ENCODE measurements around the gene TNRC6A.
"Not testable (repeated sequence)": the region's sequence is repeated elsewhere in the genome, so short reads cannot be mapped to it uniquely, and the experiment has no call there.

The TNRC6A gene

GRCh38 chr16:24781256-24781655 is 51.8 kb downstream of the TNRC6A start:
- H3K27ac Mint-ChIP-seq, result no peak overlapping the region
- H3K36me3 Mint-ChIP-seq, result peaks cover 36% of the 10 kb centered on the region
- H3K27me3 Mint-ChIP-seq, result no peaks in the 10 kb centered on the region
- ATAC-seq (ENCODE audit: low read depth) (no peak), DNase-seq (ENCODE audit: low spot score in 2 of 2) (no peak)
- H3K4me1 Mint-ChIP-seq, result no peaks in the 10 kb centered on the region
- no peaks in the 10 kb centered on the region for H3K9me3 Mint-ChIP-seq
- no peak overlapping the region for H3K4me3 Mint-ChIP-seq

- H3K4me3 Mint-ChIP-seq, result no peak overlapping the region
- ATAC-seq (ENCODE audit: low read depth), result no peak
- H3K36me3 Mint-ChIP-seq, result peaks cover 28% of the 10 kb centered on the region
- H3K4me1 Mint-ChIP-seq, result no peaks in the 10 kb centered on the region
- peak overlapping the region; percentile 68 for H3K27ac Mint-ChIP-seq
- no peaks in the 10 kb centered on the region for H3K27me3 Mint-ChIP-seq
- no peak for DNase-seq (ENCODE audit: low spot score in 2 of 2)
- H3K9me3 Mint-ChIP-seq, result no peaks in the 10 kb centered on the region
Measured at GRCh38 chr16:24784121-24784520, 54.7 kb downstream of the TNRC6A start.

GRCh38 chr16:24789881-24790280 is 60.4 kb downstream of the TNRC6A start:
- Mint-ChIP-seq H3K4me3 (no peak overlapping the region), H3K4me1 (peaks cover 2% of the 10 kb centered on the region), H3K27me3 (no peaks in the 10 kb centered on the region), H3K36me3 (peaks cover 25% of the 10 kb centered on the region), H3K27ac (no peak overlapping the region), H3K9me3 (no peaks in the 10 kb centered on the region)
- ATAC-seq (ENCODE audit: low read depth) (no peak), DNase-seq (ENCODE audit: low spot score in 2 of 2) (no peak)

- Mint-ChIP-seq H3K27ac (no peak overlapping the region), H3K9me3 (no peaks in the 10 kb centered on the region), H3K4me3 (no peak overlapping the region), H3K27me3 (no peaks in the 10 kb centered on the region), H3K36me3 (peaks cover 53% of the 10 kb centered on the region), H3K4me1 (no peaks in the 10 kb centered on the region)
- DNase-seq (ENCODE audit: low spot score in 2 of 2), result no peak
- no peak for ATAC-seq (ENCODE audit: low read depth)
Measured at GRCh38 chr16:24800586-24800985, 71.1 kb downstream of the TNRC6A start.

- no peaks in the 10 kb centered on the region for H3K27me3 Mint-ChIP-seq
- H3K27ac Mint-ChIP-seq, result peak overlapping the region; percentile 51
- H3K36me3 Mint-ChIP-seq, result peaks cover 56% of the 10 kb centered on the region
- H3K9me3 Mint-ChIP-seq, result no peaks in the 10 kb centered on the region
- DNase-seq (ENCODE audit: low spot score in 2 of 2), result no peak
- no peak overlapping the region for H3K4me3 Mint-ChIP-seq
- no peak for ATAC-seq (ENCODE audit: low read depth)
- H3K4me1 Mint-ChIP-seq, result no peaks in the 10 kb centered on the region
Measured at GRCh38 chr16:24801761-24802302, 72.4 kb downstream of the TNRC6A start.

- Mint-ChIP-seq H3K27ac (peak overlapping the region; percentile 49), H3K27me3 (no peaks in the 10 kb centered on the region), H3K9me3 (no peaks in the 10 kb centered on the region), H3K4me3 (no peak overlapping the region), H3K4me1 (no peaks in the 10 kb centered on the region), H3K36me3 (peaks cover 49% of the 10 kb centered on the region)
- DNase-seq (ENCODE audit: low spot score in 2 of 2), result no peak
- no peak for ATAC-seq (ENCODE audit: low read depth)
Measured at GRCh38 chr16:24805484-24805883, 76.0 kb downstream of the TNRC6A start.

GRCh38 chr16:24807301-24807700 is 77.8 kb downstream of the TNRC6A start:
- H3K4me3 Mint-ChIP-seq, result no peak overlapping the region

GRCh38 chr16:24810951-24811843 is 81.7 kb downstream of the TNRC6A start:
- no peak overlapping the region for H3K4me3 Mint-ChIP-seq
- no peak for DNase-seq (ENCODE audit: low spot score in 2 of 2)
- H3K9me3 Mint-ChIP-seq, result no peaks in the 10 kb centered on the region
- ATAC-seq (ENCODE audit: low read depth), result no peak
- H3K36me3 Mint-ChIP-seq, result peaks cover 31% of the 10 kb centered on the region
- peak overlapping the region; percentile 12 for H3K27ac Mint-ChIP-seq
- H3K4me1 Mint-ChIP-seq, result no peaks in the 10 kb centered on the region
- H3K27me3 Mint-ChIP-seq, result no peaks in the 10 kb centered on the region

More at GRCh38 chr16:24807301-24807700, 77.8 kb downstream of the TNRC6A start:
- Mint-ChIP-seq H3K4me1 (no peaks in the 10 kb centered on the region), H3K9me3 (no peaks in the 10 kb centered on the region), H3K27me3 (no peaks in the 10 kb centered on the region), H3K36me3 (peaks cover 43% of the 10 kb centered on the region), H3K27ac (no peak overlapping the region)
- no peak for ATAC-seq (ENCODE audit: low read depth)
- no peak for DNase-seq (ENCODE audit: low spot score in 2 of 2)

- H3K27me3 Mint-ChIP-seq; H3K4me3 Mint-ChIP-seq; ATAC-seq (ENCODE audit: low read depth); H3K4me1 Mint-ChIP-seq; H3K27ac Mint-ChIP-seq; DNase-seq (ENCODE audit: low spot score in 2 of 2); H3K9me3 Mint-ChIP-seq: not testable (repeated sequence)
- H3K36me3 Mint-ChIP-seq, result peaks cover 25% of the 10 kb centered on the region
Measured at GRCh38 chr16:24812813-24813212, 83.4 kb downstream of the TNRC6A start.

- Mint-ChIP-seq H3K36me3 (peaks cover 41% of the 10 kb centered on the region), H3K27ac (no peak overlapping the region), H3K4me3 (no peak overlapping the region), H3K4me1 (no peaks in the 10 kb centered on the region), H3K27me3 (no peaks in the 10 kb centered on the region), H3K9me3 (no peaks in the 10 kb centered on the region)
- DNase-seq (ENCODE audit: low spot score in 2 of 2) (no peak), ATAC-seq (ENCODE audit: low read depth) (no peak)
Measured at GRCh38 chr16:24815021-24815420, 85.6 kb downstream of the TNRC6A start.

- Mint-ChIP-seq H3K4me1 (no peaks in the 10 kb centered on the region), H3K27me3 (no peaks in the 10 kb centered on the region), H3K9me3 (no peaks in the 10 kb centered on the region), H3K27ac (no peak overlapping the region), H3K4me3 (no peak overlapping the region), H3K36me3 (peaks cover 40% of the 10 kb centered on the region)
- ATAC-seq (ENCODE audit: low read depth) (no peak), DNase-seq (ENCODE audit: low spot score in 2 of 2) (no peak)
Measured at GRCh38 chr16:24816688-24817087, 87.2 kb downstream of the TNRC6A start.

- Mint-ChIP-seq H3K4me1 (no peaks in the 10 kb centered on the region), H3K27me3 (no peaks in the 10 kb centered on the region), H3K4me3 (no peak overlapping the region), H3K27ac (no peak overlapping the region), H3K36me3 (peaks cover 54% of the 10 kb centered on the region), H3K9me3 (no peaks in the 10 kb centered on the region)
- DNase-seq (ENCODE audit: low spot score in 2 of 2) (no peak), ATAC-seq (ENCODE audit: low read depth) (no peak)
Measured at GRCh38 chr16:24819462-24820040, 90.1 kb downstream of the TNRC6A start.

- Mint-ChIP-seq H3K9me3 (no peaks in the 10 kb centered on the region), H3K27me3 (no peaks in the 10 kb centered on the region), H3K36me3 (peaks cover 53% of the 10 kb centered on the region), H3K4me3 (no peak overlapping the region), H3K27ac (no peak overlapping the region), H3K4me1 (no peaks in the 10 kb centered on the region)
- DNase-seq (ENCODE audit: low spot score in 2 of 2), result no peak
- no peak for ATAC-seq (ENCODE audit: low read depth)
Measured at GRCh38 chr16:24820522-24820921, 91.1 kb downstream of the TNRC6A start.

- peaks cover 57% of the 10 kb centered on the region for H3K36me3 Mint-ChIP-seq
- H3K4me3 Mint-ChIP-seq, result no peak overlapping the region
- no peaks in the 10 kb centered on the region for H3K9me3 Mint-ChIP-seq
- no peaks in the 10 kb centered on the region for H3K4me1 Mint-ChIP-seq
- DNase-seq (ENCODE audit: low spot score in 2 of 2), result no peak
- no peak for ATAC-seq (ENCODE audit: low read depth)
- H3K27me3 Mint-ChIP-seq, result no peaks in the 10 kb centered on the region
- H3K27ac Mint-ChIP-seq, result no peak overlapping the region
Measured at GRCh38 chr16:24821129-24821528, 91.7 kb downstream of the TNRC6A start.

Data from memory B cell (primary cell).